ENCODE measurements around the gene ETAA1.

ETAA1 gene

DNA sequence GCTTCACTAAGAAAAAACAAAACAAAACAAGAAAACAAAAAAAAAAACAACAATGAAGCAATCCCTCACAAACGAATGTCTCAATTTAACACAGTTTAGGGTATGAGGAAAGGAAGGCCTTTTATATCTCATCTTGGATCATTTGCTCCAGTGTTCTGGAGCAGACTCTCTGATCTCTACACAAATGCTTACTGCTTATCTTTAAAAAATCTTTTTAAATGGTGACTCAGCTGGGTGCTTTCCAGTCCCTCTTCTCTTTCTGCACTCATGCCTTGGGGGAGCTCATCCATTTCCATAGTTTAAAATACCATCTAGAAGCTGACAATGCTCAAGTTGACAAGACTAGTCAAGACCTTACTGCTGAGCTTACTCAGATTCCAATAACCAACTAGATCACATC lies 56.2 kb downstream of the ETAA1 start:
- no peak overlapping the region for H3K27ac Mint-ChIP-seq
- H3K36me3 Mint-ChIP-seq (ENCODE audit: low read depth) = no peaks in the 10 kb centered on the region
- intact Hi-C loops (cut with micrococcal nuclease) = no loop called here
- no peaks in the 10 kb centered on the region for H3K9me3 Mint-ChIP-seq
- H3K27me3 Mint-ChIP-seq = no peaks in the 10 kb centered on the region
- H3K4me3 Mint-ChIP-seq = no peak overlapping the region
- H3K4me1 Mint-ChIP-seq (ENCODE audit: low read depth) = no peaks in the 10 kb centered on the region

DNA sequence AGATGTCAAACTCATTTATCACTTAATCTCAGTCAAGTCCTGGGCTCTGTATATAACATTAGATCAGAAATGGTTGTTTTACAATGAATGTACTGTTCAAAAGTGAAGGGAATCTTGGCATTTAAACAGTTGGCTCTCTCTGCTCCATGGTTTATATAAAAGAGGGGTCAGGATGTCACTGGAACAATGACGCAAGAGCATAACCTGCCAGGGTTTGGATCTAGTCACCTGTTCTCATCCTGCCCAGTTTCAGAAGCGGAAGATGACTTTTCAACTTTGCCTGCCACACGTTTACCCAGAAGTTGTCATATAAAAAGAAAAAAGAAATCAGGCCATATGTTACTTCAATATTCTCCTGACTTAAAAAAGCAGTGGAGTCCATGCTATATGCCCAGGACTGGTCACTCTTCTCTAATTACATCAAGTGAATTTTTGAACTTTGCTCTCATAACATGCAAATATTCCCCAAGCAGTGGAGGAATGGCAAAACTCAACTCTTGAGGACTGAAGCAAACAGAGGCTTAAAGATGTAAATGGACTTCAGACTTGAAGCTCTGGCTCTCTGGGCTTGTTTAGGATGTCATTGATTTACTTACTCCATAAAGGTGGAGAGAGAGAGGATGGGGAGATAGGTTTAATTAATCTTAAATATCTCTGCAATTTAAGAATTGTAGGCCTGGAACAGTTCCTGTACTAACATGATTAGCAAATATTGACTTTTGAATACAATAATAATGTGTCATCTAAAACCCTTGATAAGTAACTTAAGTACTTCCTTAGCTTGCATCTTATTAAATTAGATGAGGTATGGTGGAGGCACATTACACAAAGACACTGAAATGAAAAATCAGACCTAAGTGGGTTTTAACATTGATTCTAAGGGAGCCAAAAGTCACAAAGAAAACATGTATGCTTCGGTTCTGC lies 58.3 kb downstream of the ETAA1 start:
- H3K27ac Mint-ChIP-seq = no peak overlapping the region
- no peaks in the 10 kb centered on the region for H3K9me3 Mint-ChIP-seq
- H3K4me3 Mint-ChIP-seq = no peak overlapping the region
- no peaks in the 10 kb centered on the region for H3K27me3 Mint-ChIP-seq
- no peaks in the 10 kb centered on the region for H3K4me1 Mint-ChIP-seq (ENCODE audit: low read depth)
- intact Hi-C loops (cut with micrococcal nuclease) = no loop called here
- H3K36me3 Mint-ChIP-seq (ENCODE audit: low read depth) = no peaks in the 10 kb centered on the region

DNA sequence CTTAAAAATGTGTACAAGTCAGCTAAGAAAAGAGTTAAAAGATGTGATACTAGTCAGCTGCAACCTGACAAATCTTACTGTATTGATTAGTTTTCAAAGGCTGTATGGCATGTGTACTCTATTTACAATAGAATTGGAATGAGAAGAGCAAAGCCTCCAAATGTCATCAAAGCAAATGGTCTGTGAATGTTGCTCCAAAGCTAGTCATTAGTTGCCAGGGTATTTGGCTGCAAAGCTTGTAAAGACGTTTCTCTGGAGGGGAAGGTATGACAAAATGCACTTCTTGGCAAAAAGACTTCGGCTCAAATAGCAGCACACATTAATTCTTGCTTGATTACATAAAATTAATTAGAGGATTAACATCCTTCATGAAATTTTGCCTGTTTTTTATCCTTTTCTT lies 59.3 kb downstream of the ETAA1 start:
- Mint-ChIP-seq H3K27ac (no peak overlapping the region), H3K9me3 (no peaks in the 10 kb centered on the region), H3K4me3 (no peak overlapping the region), H3K36me3 (ENCODE audit: low read depth) (no peaks in the 10 kb centered on the region), H3K27me3 (no peaks in the 10 kb centered on the region), H3K4me1 (ENCODE audit: low read depth) (no peaks in the 10 kb centered on the region)
- intact Hi-C loops (cut with micrococcal nuclease) = no loop called here

DNA sequence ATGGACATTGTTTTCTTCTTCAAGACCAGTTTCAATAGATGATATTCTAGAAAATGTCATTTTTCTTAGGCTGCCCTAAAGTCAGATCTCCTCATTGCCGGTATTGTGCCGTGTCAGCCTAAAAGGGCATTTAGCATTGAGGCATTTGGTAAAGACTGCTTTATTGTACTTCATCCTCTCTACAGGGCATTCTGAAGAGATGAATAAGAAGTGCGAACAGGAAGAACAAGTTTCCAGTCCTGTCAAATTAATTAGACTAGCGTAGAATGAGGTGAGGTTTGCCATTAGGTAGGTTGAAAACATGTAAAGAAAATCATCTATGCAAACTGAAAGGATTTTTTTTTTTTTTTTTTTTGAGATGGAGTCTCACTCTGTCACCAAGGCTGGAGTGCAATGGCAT lies 60.6 kb downstream of the ETAA1 start:
- H3K27ac Mint-ChIP-seq = no peak overlapping the region
- no peak overlapping the region for H3K4me3 Mint-ChIP-seq
- intact Hi-C loops (cut with micrococcal nuclease) = no loop called here
- no peaks in the 10 kb centered on the region for H3K9me3 Mint-ChIP-seq
- H3K27me3 Mint-ChIP-seq = no peaks in the 10 kb centered on the region
- no peaks in the 10 kb centered on the region for H3K4me1 Mint-ChIP-seq (ENCODE audit: low read depth)
- no peaks in the 10 kb centered on the region for H3K36me3 Mint-ChIP-seq (ENCODE audit: low read depth)

DNA sequence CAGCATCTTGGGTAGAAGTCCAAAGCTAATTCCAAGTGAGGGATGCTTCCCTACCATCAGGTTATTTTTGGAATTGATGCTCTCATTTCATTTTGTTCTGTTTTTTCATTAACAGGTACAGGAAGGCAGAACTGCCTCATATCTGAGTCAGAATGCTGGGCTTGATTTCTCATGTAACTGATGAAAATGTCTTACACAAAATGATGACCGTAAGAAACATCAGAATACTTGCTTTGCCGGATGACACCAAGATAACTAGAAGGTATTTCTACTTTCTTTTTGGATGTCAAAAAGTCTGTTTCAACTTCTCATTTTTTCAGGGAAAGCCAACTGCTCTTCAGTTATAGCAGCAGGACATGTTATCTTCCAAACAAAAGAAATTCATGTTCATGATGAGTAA lies 62.6 kb downstream of the ETAA1 start:
- intact Hi-C loops (cut with micrococcal nuclease) = no loop called here
- no peaks in the 10 kb centered on the region for H3K27me3 Mint-ChIP-seq
- no peak overlapping the region for H3K27ac Mint-ChIP-seq
- no peaks in the 10 kb centered on the region for H3K9me3 Mint-ChIP-seq
- no peak overlapping the region for H3K4me3 Mint-ChIP-seq
- H3K4me1 Mint-ChIP-seq (ENCODE audit: low read depth) = no peaks in the 10 kb centered on the region
- no peaks in the 10 kb centered on the region for H3K36me3 Mint-ChIP-seq (ENCODE audit: low read depth)
